ENCODE results near the gene SLC51A. TPM values are rescaled to one million over a fixed set of nuclear protein-coding genes. Genes with fewer than 3 reads are reported as not detected.

The SLC51A gene
- total RNA-seq, 1 donor from 2014 or later = not detected

DNA sequence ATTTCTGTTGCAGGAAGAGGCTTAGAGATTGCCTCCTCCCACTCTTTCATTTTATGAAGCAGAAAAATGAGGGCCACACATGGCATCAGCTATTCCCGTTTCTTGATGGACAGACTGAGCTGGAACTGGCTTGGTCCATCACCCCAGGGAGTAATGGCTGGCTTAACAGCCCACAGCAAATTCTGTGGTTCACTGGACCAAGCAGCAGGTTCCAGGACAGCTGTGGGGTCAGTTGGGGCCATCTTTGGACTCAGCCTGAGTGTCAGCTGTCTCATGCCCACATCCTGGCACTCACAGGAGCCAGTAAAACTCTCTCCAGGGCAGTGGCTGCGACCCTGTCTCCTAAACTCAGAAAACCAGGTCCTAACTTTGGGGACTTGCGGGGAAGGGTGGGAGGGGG lies 41.7 kb upstream of the SLC51A start:
- no peaks in the 10 kb centered on the region for H3K27me3 ChIP-seq (ENCODE audit: insufficient read depth, low read length)
- H3K4me1 ChIP-seq (ENCODE audit: insufficient read depth, low read length) = peaks cover 6% of the 10 kb centered on the region
- H3K27me3 Mint-ChIP-seq (ENCODE audit: low read depth, unreplicated experiment) = peaks cover 9% of the 10 kb centered on the region
- no peak for TF ChIP-seq EZH2 (IDR thresholded peaks at IDR 0.05; ENCODE audit: insufficient read depth, low read length)
- TF ChIP-seq, protein P1, sequence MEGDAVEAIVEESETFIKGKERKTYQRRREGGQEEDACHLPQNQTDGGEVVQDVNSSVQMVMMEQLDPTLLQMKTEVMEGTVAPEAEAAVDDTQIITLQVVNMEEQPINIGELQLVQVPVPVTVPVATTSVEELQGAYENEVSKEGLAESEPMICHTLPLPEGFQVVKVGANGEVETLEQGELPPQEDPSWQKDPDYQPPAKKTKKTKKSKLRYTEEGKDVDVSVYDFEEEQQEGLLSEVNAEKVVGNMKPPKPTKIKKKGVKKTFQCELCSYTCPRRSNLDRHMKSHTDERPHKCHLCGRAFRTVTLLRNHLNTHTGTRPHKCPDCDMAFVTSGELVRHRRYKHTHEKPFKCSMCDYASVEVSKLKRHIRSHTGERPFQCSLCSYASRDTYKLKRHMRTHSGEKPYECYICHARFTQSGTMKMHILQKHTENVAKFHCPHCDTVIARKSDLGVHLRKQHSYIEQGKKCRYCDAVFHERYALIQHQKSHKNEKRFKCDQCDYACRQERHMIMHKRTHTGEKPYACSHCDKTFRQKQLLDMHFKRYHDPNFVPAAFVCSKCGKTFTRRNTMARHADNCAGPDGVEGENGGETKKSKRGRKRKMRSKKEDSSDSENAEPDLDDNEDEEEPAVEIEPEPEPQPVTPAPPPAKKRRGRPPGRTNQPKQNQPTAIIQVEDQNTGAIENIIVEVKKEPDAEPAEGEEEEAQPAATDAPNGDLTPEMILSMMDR (IDR thresholded peaks at IDR 0.05; ENCODE audit: insufficient read depth, low read depth, low read length) = no peak
- H3K4me2 ChIP-seq (ENCODE audit: low read length) = no peak overlapping the region
- DNase-seq (ENCODE audit: low read depth) (no peak), FAIRE-seq (no peak)
- no peak overlapping the region for H3K9ac ChIP-seq (ENCODE audit: low read length)
- H3K79me2 ChIP-seq (ENCODE audit: insufficient read depth, low read length) = no peaks in the 10 kb centered on the region
- no peaks in the 10 kb centered on the region for H4K20me1 ChIP-seq (ENCODE audit: insufficient read depth, low read length)
- H2AFZ ChIP-seq (ENCODE audit: low read depth, low read length) = no peak overlapping the region
- no peaks in the 10 kb centered on the region for H3K9me3 ChIP-seq (ENCODE audit: insufficient read depth, low read depth, low read length)
- H3K27ac Mint-ChIP-seq (ENCODE audit: unreplicated experiment) = no peak overlapping the region
- no peaks in the 10 kb centered on the region for H3K36me3 ChIP-seq (ENCODE audit: insufficient read depth, low read length)
- H3K4me1 Mint-ChIP-seq (ENCODE audit: low read depth, unreplicated experiment) = peaks cover 1% of the 10 kb centered on the region
- no peaks in the 10 kb centered on the region for H3K36me3 Mint-ChIP-seq (ENCODE audit: low read depth, unreplicated experiment)
- H3K27ac ChIP-seq (ENCODE audit: low read depth, low read length) = no peak overlapping the region
- H3K4me3 ChIP-seq (ENCODE audit: insufficient read depth, low read depth, low read length) = no peak overlapping the region
- no peak overlapping the region for H3K4me3 Mint-ChIP-seq (ENCODE audit: unreplicated experiment)
- no peaks in the 10 kb centered on the region for H3K9me3 Mint-ChIP-seq (ENCODE audit: unreplicated experiment)

GRCh38 chr3:196175116-196175625 lies 41.2 kb upstream of the SLC51A start:
- H3K79me2 ChIP-seq (ENCODE audit: insufficient read depth, low read length) = no peaks in the 10 kb centered on the region
- no peaks in the 10 kb centered on the region for H3K36me3 ChIP-seq (ENCODE audit: insufficient read depth, low read length)
- peaks cover 9% of the 10 kb centered on the region for H3K27me3 Mint-ChIP-seq (ENCODE audit: low read depth, unreplicated experiment)
- H3K4me3 Mint-ChIP-seq (ENCODE audit: unreplicated experiment) = no peak overlapping the region
- H3K36me3 Mint-ChIP-seq (ENCODE audit: low read depth, unreplicated experiment) = no peaks in the 10 kb centered on the region
- H4K20me1 ChIP-seq (ENCODE audit: insufficient read depth, low read length) = no peaks in the 10 kb centered on the region
- H3K27ac ChIP-seq (ENCODE audit: low read depth, low read length) = no peak overlapping the region
- no peaks in the 10 kb centered on the region for H3K9me3 Mint-ChIP-seq (ENCODE audit: unreplicated experiment)
- peaks cover 3% of the 10 kb centered on the region for H3K4me1 Mint-ChIP-seq (ENCODE audit: low read depth, unreplicated experiment)
- no peak overlapping the region for H3K9ac ChIP-seq (ENCODE audit: low read length)
- FAIRE-seq (no peak), DNase-seq (ENCODE audit: low read depth) (no peak)
- TF ChIP-seq EZH2 (IDR thresholded peaks at IDR 0.05; ENCODE audit: insufficient read depth, low read length) = no peak
- TF ChIP-seq, protein P1 (IDR thresholded peaks at IDR 0.05; ENCODE audit: insufficient read depth, low read depth, low read length) = no peak
- H3K4me1 ChIP-seq (ENCODE audit: insufficient read depth, low read length) = peaks cover 10% of the 10 kb centered on the region
- no peaks in the 10 kb centered on the region for H3K27me3 ChIP-seq (ENCODE audit: insufficient read depth, low read length)
- H3K4me3 ChIP-seq (ENCODE audit: insufficient read depth, low read depth, low read length) = no peak overlapping the region
- H3K4me2 ChIP-seq (ENCODE audit: low read length) = no peak overlapping the region
- H2AFZ ChIP-seq (ENCODE audit: low read depth, low read length) = no peak overlapping the region
- no peaks in the 10 kb centered on the region for H3K9me3 ChIP-seq (ENCODE audit: insufficient read depth, low read depth, low read length)
- H3K27ac Mint-ChIP-seq (ENCODE audit: unreplicated experiment) = no peak overlapping the region

- H3K9me3 Mint-ChIP-seq (ENCODE audit: unreplicated experiment) = no peaks in the 10 kb centered on the region
- Histone ChIP-seq H2AFZ (ENCODE audit: low read depth, low read length) (no peak overlapping the region), H3K4me1 (ENCODE audit: insufficient read depth, low read length) (peaks cover 10% of the 10 kb centered on the region), H3K4me3 (ENCODE audit: insufficient read depth, low read depth, low read length) (no peak overlapping the region), H3K4me2 (ENCODE audit: low read length) (no peak overlapping the region), H3K9me3 (ENCODE audit: insufficient read depth, low read depth, low read length) (no peaks in the 10 kb centered on the region), H4K20me1 (ENCODE audit: insufficient read depth, low read length) (no peaks in the 10 kb centered on the region), H3K27me3 (ENCODE audit: insufficient read depth, low read length) (no peaks in the 10 kb centered on the region), H3K36me3 (ENCODE audit: insufficient read depth, low read length) (no peaks in the 10 kb centered on the region), H3K27ac (ENCODE audit: low read depth, low read length) (no peak overlapping the region), H3K79me2 (ENCODE audit: insufficient read depth, low read length) (no peaks in the 10 kb centered on the region), H3K9ac (ENCODE audit: low read length) (no peak overlapping the region)
- no peaks in the 10 kb centered on the region for H3K36me3 Mint-ChIP-seq (ENCODE audit: low read depth, unreplicated experiment)
- FAIRE-seq (no peak), DNase-seq (ENCODE audit: low read depth) (no peak)
- H3K4me1 Mint-ChIP-seq (ENCODE audit: low read depth, unreplicated experiment) = peaks cover 3% of the 10 kb centered on the region
- H3K27me3 Mint-ChIP-seq (ENCODE audit: low read depth, unreplicated experiment) = peaks cover 9% of the 10 kb centered on the region
- H3K27ac Mint-ChIP-seq (ENCODE audit: unreplicated experiment) = no peak overlapping the region
- H3K4me3 Mint-ChIP-seq (ENCODE audit: unreplicated experiment) = no peak overlapping the region
- TF ChIP-seq EZH2 (IDR thresholded peaks at IDR 0.05; ENCODE audit: insufficient read depth, low read length) = no peak
- TF ChIP-seq, protein P1 (IDR thresholded peaks at IDR 0.05; ENCODE audit: insufficient read depth, low read depth, low read length) = no peak
Observed at GRCh38 chr3:196175722-196176121, 40.6 kb upstream of the SLC51A start.

All from astrocyte (in vitro differentiated cells and primary cell).